IMR-90 (cell line): ENCODE data around the gene OPCML. TPM values are rescaled to one million over a fixed set of nuclear protein-coding genes. Genes with fewer than 3 reads are reported as not detected.

ENCODE experiments used
- ATAC-seq: fragments of 200-7000 bp; cut with Tn5 transposase; 2 replicates; pipeline ENCODE4 v1.9.1; 2020; ENCODE audit warnings: low read depth, mild to moderate bottlenecking, moderate library complexity
- BruUV-seq: library from RNA; stranded (reverse); fragments of 400-500 nt; replicated peaks from 2 replicates; lab custom pipeline; 2021; lab: Mats Ljungman, UMichigan
- CTCF ChIA-PET: fragments of 300-600 bp; formaldehyde crosslinking; extraction: SDS; loops from one replicate; lab custom pipeline; 2021; ENCODE audit warnings: antibody characterized with exemption; lab: Yijun Ruan, JAX
- POLR2A ChIA-PET: fragments of 300-600 bp; sonication (Branson Sonifier 250); formaldehyde crosslinking; loops from one replicate; lab custom pipeline; 2022; ENCODE audit warnings: antibody characterized with exemption; ENCODE audit not compliant: unreplicated experiment; lab: Charles Lee
- DNase-seq: peaks from one replicate; pipeline ENCODE4 v3.0.0; 2013
- H2AFZ ChIP-seq: replicated peaks from 2 replicates; pipeline ENCODE3; 2013; ENCODE audit warnings: low read length, mild to moderate bottlenecking; ENCODE audit not compliant: poor library complexity
- H2AK5ac ChIP-seq: 2 replicates; pipeline ENCODE4 v1.6.1; 2013; ENCODE audit warnings: low read depth, low read length, inconsistent platforms
- H2AK9ac ChIP-seq: replicated peaks from 2 replicates; pipeline ENCODE3; 2013; ENCODE audit warnings: mild to moderate bottlenecking, low read depth, low read length, moderate library complexity; ENCODE audit not compliant: poor library complexity
- H2BK120ac ChIP-seq: 2 replicates; pipeline ENCODE4 v1.6.1; 2013; ENCODE audit warnings: low read depth, low read length, inconsistent platforms
- H2BK15ac ChIP-seq: 3 replicates; pipeline ENCODE4 v1.6.1; 2013; ENCODE audit warnings: low read depth, low read length, inconsistent platforms
- H2BK20ac ChIP-seq: 2 replicates; pipeline ENCODE4 v1.6.1; 2013; ENCODE audit warnings: low read depth, mild to moderate bottlenecking, inconsistent platforms, low read length, moderate library complexity
- H2BK5ac ChIP-seq: 2 replicates; pipeline ENCODE4 v1.6.1; 2013; ENCODE audit warnings: mild to moderate bottlenecking, low read depth, low read length, inconsistent platforms; ENCODE audit not compliant: poor library complexity, severe bottlenecking
- H3K14ac ChIP-seq: replicated peaks from 2 replicates; pipeline ENCODE4 v1.6.1; 2013; ENCODE audit warnings: low read depth, low read length, inconsistent platforms
- H3K18ac ChIP-seq: 2 replicates; pipeline ENCODE4 v1.6.1; 2013; ENCODE audit warnings: low read depth, low read length, control low read depth
- H3K23ac ChIP-seq: 2 replicates; pipeline ENCODE4 v1.6.1; 2013; ENCODE audit warnings: low read depth, low read length, inconsistent platforms
- H3K27ac ChIP-seq: 2 replicates; pipeline ENCODE4 v1.5.1; 2013; ENCODE audit warnings: mild to moderate bottlenecking, control low read depth, low read length; ENCODE audit not compliant: insufficient read depth
- H3K27me3 ChIP-seq: 2 replicates; pipeline ENCODE4 v1.6.1; 2013; ENCODE audit warnings: low read length; ENCODE audit not compliant: control insufficient read depth, insufficient read depth
- H3K36me3 ChIP-seq: 2 replicates; pipeline ENCODE4 v1.6.1; 2013; ENCODE audit warnings: low read length, mixed read lengths; ENCODE audit not compliant: control insufficient read depth, insufficient read depth
- H3K4ac ChIP-seq: 2 replicates; pipeline ENCODE4 v1.6.1; 2013; ENCODE audit warnings: low read depth, low read length, inconsistent platforms
- H3K4me1 ChIP-seq: 2 replicates; pipeline ENCODE4 v1.6.1; 2013; ENCODE audit warnings: low read length, mixed read lengths; ENCODE audit not compliant: control insufficient read depth, insufficient read depth
- H3K4me2 ChIP-seq: 2 replicates; pipeline ENCODE4 v1.6.1; 2013; ENCODE audit warnings: low read depth, mild to moderate bottlenecking, control low read depth, low read length, moderate library complexity
- H3K4me3 ChIP-seq: 2 replicates; pipeline ENCODE4 v1.5.1; 2013; ENCODE audit warnings: low read depth, mild to moderate bottlenecking, control low read depth, low read length, moderate library complexity; ENCODE audit not compliant: insufficient read depth
- H3K56ac ChIP-seq: 2 replicates; pipeline ENCODE4 v1.6.1; 2013; ENCODE audit warnings: low read length, inconsistent platforms; ENCODE audit not compliant: insufficient read depth; ENCODE audit errors: extremely low read depth
- H3K79me1 ChIP-seq, 2 experiments: 2 replicates each; pipeline ENCODE4 v1.6.1; 2013; ENCODE audit warnings: low read length in 2 of 2, inconsistent platforms in 1 of 2, low read depth in 1 of 2
- H3K9ac ChIP-seq: 2 replicates; pipeline ENCODE4 v1.6.1; 2013; ENCODE audit warnings: low read depth, low read length, control low read depth
- H3K9me1 ChIP-seq: 2 replicates; pipeline ENCODE4 v1.6.1; 2013; ENCODE audit warnings: low read length, inconsistent platforms; ENCODE audit not compliant: insufficient read depth
- H3K9me3 ChIP-seq: 2 replicates; pipeline ENCODE4 v1.6.1; 2013; ENCODE audit warnings: low read length; ENCODE audit not compliant: control insufficient read depth, insufficient read depth
- H4K20me1 ChIP-seq: 2 replicates; pipeline ENCODE4 v1.6.1; 2013; ENCODE audit warnings: low read length, inconsistent platforms; ENCODE audit not compliant: insufficient read depth
- H4K5ac ChIP-seq: 2 replicates; pipeline ENCODE4 v1.6.1; 2013; ENCODE audit warnings: mild to moderate bottlenecking, low read depth, low read length, control low read depth
- H4K8ac ChIP-seq, 2 experiments: 2 replicates each; pipeline ENCODE4 v1.6.1; 2013; ENCODE audit warnings: low read depth in 2 of 2, low read length in 2 of 2, control low read depth in 1 of 2, inconsistent platforms in 1 of 2
- H4K91ac ChIP-seq: 2 replicates; pipeline ENCODE4 v1.6.1; 2013; ENCODE audit warnings: low read depth, low read length, inconsistent platforms; ENCODE audit not compliant: insufficient read depth
- BHLHE40 ChIP-seq: fragments of 150-350 bp; IDR thresholded peaks from 2 replicates; pipeline ENCODE4 v1.6.1; 2016; ENCODE audit warnings: mild to moderate bottlenecking, low read depth, low read length
- CEBPB ChIP-seq: IDR thresholded peaks from 2 replicates; pipeline ENCODE4 v1.6.1; 2012; ENCODE audit warnings: low read depth, low read length, improper control_type of control experiment
- CHD1 ChIP-seq: IDR thresholded peaks from 2 replicates; pipeline ENCODE4 v1.6.1; 2012; ENCODE audit warnings: low read depth, low read length, improper control_type of control experiment
- CTCF ChIP-seq: conservative IDR thresholded peaks from 2 replicates; pipeline ENCODE4 v1.5.1; 2012; ENCODE audit warnings: mild to moderate bottlenecking, low read depth, low read length, improper control_type of control experiment
- ELK1 ChIP-seq: fragments of 150-350 bp; IDR thresholded peaks from 2 replicates; pipeline ENCODE4 v1.6.1; 2016; ENCODE audit warnings: low read depth, mild to moderate bottlenecking, low read length, moderate library complexity, borderline replicate concordance
- FOS ChIP-seq: fragments of 150-350 bp; IDR thresholded peaks from 2 replicates; pipeline ENCODE4 v1.6.1; 2016; ENCODE audit warnings: low read depth, low read length
- MAFK ChIP-seq: IDR thresholded peaks from 2 replicates; pipeline ENCODE4 v1.6.1; 2012; ENCODE audit warnings: low read depth, low read length, improper control_type of control experiment
- MAZ ChIP-seq: IDR thresholded peaks from 2 replicates; pipeline ENCODE4 v1.6.1; 2012; ENCODE audit warnings: low read depth, mild to moderate bottlenecking, low read length, improper control_type of control experiment, moderate library complexity, borderline replicate concordance
- MXI1 ChIP-seq: IDR thresholded peaks from 2 replicates; pipeline ENCODE4 v1.6.1; 2012; ENCODE audit warnings: low read depth, mild to moderate bottlenecking, low read length, moderate library complexity, borderline replicate concordance
- NFE2L2 ChIP-seq: fragments of 150-350 bp; IDR thresholded peaks from 2 replicates; pipeline ENCODE4 v1.6.1; 2016; ENCODE audit warnings: low read depth, mild to moderate bottlenecking, low read length
- POLR2A ChIP-seq: IDR thresholded peaks from 2 replicates; pipeline ENCODE4 v1.6.1; 2012; ENCODE audit warnings: mild to moderate bottlenecking, low read depth, low read length
- RAD21 ChIP-seq: IDR thresholded peaks from 2 replicates; pipeline ENCODE4 v1.6.1; 2012; ENCODE audit warnings: low read length, improper control_type of control experiment
- RCOR1 ChIP-seq: IDR thresholded peaks from 2 replicates; pipeline ENCODE4 v1.6.1; 2012; ENCODE audit warnings: mild to moderate bottlenecking, low read length, improper control_type of control experiment; ENCODE audit not compliant: insufficient replicate concordance
- RFX5 ChIP-seq: IDR thresholded peaks from 2 replicates; pipeline ENCODE4 v1.8.0; 2012; ENCODE audit warnings: low read depth, mild to moderate bottlenecking, low read length, moderate library complexity
- SMC3 ChIP-seq: fragments of 150-350 bp; IDR thresholded peaks from 2 replicates; pipeline ENCODE4 v1.6.1; 2016; ENCODE audit warnings: low read depth, mild to moderate bottlenecking, antibody characterized with exemption, low read length, moderate library complexity
- USF2 ChIP-seq: fragments of 150-350 bp; IDR thresholded peaks from 2 replicates; pipeline ENCODE4 v1.6.1; 2017; ENCODE audit warnings: mild to moderate bottlenecking, antibody characterized with exemption, low read length, low read depth
- WGBS, 2 experiments: methylation state at CpG; one replicate each; pipeline versions ENCODE4 v1.1.5 to v1.1.7; 2013; ENCODE audit warnings: missing lambda C conversion rate in 2 of 2; ENCODE audit not compliant: insufficient read length in 1 of 2; ENCODE audit errors: extremely low coverage in 2 of 2; 5-methylcytosine and 5-hydroxymethylcytosine counted together
- dilution Hi-C: fragments of 300-500 bp; cut with HindIII; formaldehyde crosslinking; loops from one replicate; pipeline ENCODE4 v1.14.3; 2018; ENCODE audit warnings: low sequenced_read_pairs; ENCODE audit not compliant: unreplicated experiment
- in situ Hi-C: fragments of 300-500 bp; cut with MboI; formaldehyde crosslinking; loops from 3 replicates; pipeline ENCODE4 v1.14.3; 2019; ENCODE audit warnings: low sequenced_read_pairs, inconsistent platforms, mixed read lengths
- intact Hi-C: fragments of 100-400 bp; cut with micrococcal nuclease; formaldehyde crosslinking; loops from 2 replicates; pipeline ENCODE4 v1.10.0; 2022
- polyA plus RNA-seq, 3 experiments: library from polyadenylated mRNA; depleted of rRNA; stranded (reverse); fragments of >200 nt; gene quantifications; 2 replicates each; pipeline ENCODE4 v1.2.3, GENCODE V29; 2012; ENCODE audit warnings: low replicate concordance in 1 of 3
- total RNA-seq: library from RNA; depleted of rRNA; stranded (reverse); fragments of >200 nt; gene quantifications from 2 replicates; pipeline ENCODE4 v1.2.3, GENCODE V29; 2012

OPCML gene
- total and polyA plus RNA-seq, 2 of the 4 experiments (the other 2 are of a cell fraction): under 0.01 to 2.6 TPM

GRCh38 chr11:133175103-133175502 lies 357.2 kb downstream of the OPCML start:
- Histone ChIP-seq H3K4me1 (no peaks in the 10 kb centered on the region), H3K4me3 (no peak overlapping the region), H3K27me3 (no peaks in the 10 kb centered on the region), H2AK9ac (no peak overlapping the region), H4K20me1 (no peaks in the 10 kb centered on the region), H2BK120ac (no peak overlapping the region), H3K79me1 (no peaks in the 10 kb centered on the region), H3K4me2 (no peak overlapping the region), H3K18ac (no peak overlapping the region), H2BK15ac (no peak overlapping the region), H3K36me3 (no peaks in the 10 kb centered on the region), H3K9me1 (no peaks in the 10 kb centered on the region), H3K9ac (no peak overlapping the region), H3K23ac (no peak overlapping the region), H3K56ac (no peak overlapping the region), H4K8ac (no peak overlapping the region), H2BK20ac (no peak overlapping the region), H3K14ac (no peak overlapping the region), H2BK5ac (no peak overlapping the region), H4K91ac (no peak overlapping the region), H3K4ac (no peak overlapping the region), H2AK5ac (no peak overlapping the region), H3K27ac (no peak overlapping the region), H4K5ac (no peak overlapping the region), H2AFZ (no peak overlapping the region), H3K9me3 (peaks cover 29% of the 10 kb centered on the region)
- DNase-seq: no peak
- ChIA-PET POLR2A (no interaction called here), CTCF (no interaction called here)
- no TSS peak for BruUV-seq
- intact Hi-C loops: no loop called here
- in situ Hi-C loops: no loop called here
- no peak for ATAC-seq
- dilution Hi-C loops: no loop called here
- no CpG with 5 or more reads among the region's 2 CpGs for WGBS, 2 experiments
- TF ChIP-seq NFE2L2: no peak
- TF ChIP-seq USF2: no peak
- no peak for TF ChIP-seq CEBPB
- TF ChIP-seq SMC3: no peak
- TF ChIP-seq RFX5: no peak
- no peak for TF ChIP-seq FOS
- TF ChIP-seq CTCF: no peak
- TF ChIP-seq RAD21: no peak
- no peak for TF ChIP-seq MAFK
- no peak for TF ChIP-seq RCOR1
- no peak for TF ChIP-seq BHLHE40
- TF ChIP-seq MAZ: no peak
- TF ChIP-seq CHD1: no peak
- no peak for TF ChIP-seq MXI1
- TF ChIP-seq ELK1: no peak
- no peak for TF ChIP-seq POLR2A
